ENCODE data around the gene MLLT1. TPM values are rescaled to one million over a fixed set of nuclear protein-coding genes. Genes with fewer than 3 reads are reported as not detected.

Gene MLLT1
- total and polyA plus RNA-seq, 10 of the 15 experiments (the other 5 are each of a cell fraction or from before 2014, with no cell fraction given), result 0.16 to 61.1 (median 8.5) TPM

GRCh38 chr19:6199240-6199994 is 80.4 kb downstream of the MLLT1 start (continued):
- TF ChIP-seq PRDM15 (CRISPR knock-in tag; IDR thresholded peaks at IDR 0.05) (no peak; the same call in 1 of the 2 replicates), E2F4 (IDR thresholded peaks at IDR 0.05; ENCODE audit: low read depth, low read length) (peak; percentile 92), GATAD2B (conservative IDR thresholded peaks at IDR 0.05; ENCODE audit: low read depth) (peak; percentile 73), CHD2 (IDR thresholded peaks at IDR 0.05; ENCODE audit: borderline replicate concordance, low read depth, low read length) (no peak), IRF4 (IDR thresholded peaks at IDR 0.05; ENCODE audit: low read depth, low read length) (no peak), POLR2A (IDR thresholded peaks at IDR 0.05; ENCODE audit: low read depth, low read length) (peak; percentile 92), BCLAF1 (IDR thresholded peaks at IDR 0.05) (no peak), PAX5 (IDR thresholded peaks at IDR 0.05; ENCODE audit: borderline replicate concordance, low read depth, low read length) (peak; percentile 29; the same call in 1 of the 2 replicates), MAX (IDR thresholded peaks at IDR 0.05; ENCODE audit: low read depth, low read length) (peak; percentile 55; the same call in 1 of the 2 replicates), IKZF1 (conservative IDR thresholded peaks at IDR 0.05) (peak; percentile 100), TCF3 (IDR thresholded peaks at IDR 0.05; ENCODE audit: borderline replicate concordance, insufficient read depth, low read depth, low read length) (peak; percentile 49; the same call in 1 of the 2 replicates), RB1 (IDR thresholded peaks at IDR 0.05; ENCODE audit: borderline replicate concordance) (peak; percentile 56; the same call in 1 of the 2 replicates), MXI1 (IDR thresholded peaks at IDR 0.05; ENCODE audit: low read depth, low read length) (peak; percentile 54), HCFC1 (IDR thresholded peaks at IDR 0.05; ENCODE audit: low read length) (peak; percentile 54), SUPT20H (IDR thresholded peaks at IDR 0.05; ENCODE audit: borderline replicate concordance, control insufficient read depth, low read depth, low read length) (no peak)
- TF ChIP-seq, protein P1, sequence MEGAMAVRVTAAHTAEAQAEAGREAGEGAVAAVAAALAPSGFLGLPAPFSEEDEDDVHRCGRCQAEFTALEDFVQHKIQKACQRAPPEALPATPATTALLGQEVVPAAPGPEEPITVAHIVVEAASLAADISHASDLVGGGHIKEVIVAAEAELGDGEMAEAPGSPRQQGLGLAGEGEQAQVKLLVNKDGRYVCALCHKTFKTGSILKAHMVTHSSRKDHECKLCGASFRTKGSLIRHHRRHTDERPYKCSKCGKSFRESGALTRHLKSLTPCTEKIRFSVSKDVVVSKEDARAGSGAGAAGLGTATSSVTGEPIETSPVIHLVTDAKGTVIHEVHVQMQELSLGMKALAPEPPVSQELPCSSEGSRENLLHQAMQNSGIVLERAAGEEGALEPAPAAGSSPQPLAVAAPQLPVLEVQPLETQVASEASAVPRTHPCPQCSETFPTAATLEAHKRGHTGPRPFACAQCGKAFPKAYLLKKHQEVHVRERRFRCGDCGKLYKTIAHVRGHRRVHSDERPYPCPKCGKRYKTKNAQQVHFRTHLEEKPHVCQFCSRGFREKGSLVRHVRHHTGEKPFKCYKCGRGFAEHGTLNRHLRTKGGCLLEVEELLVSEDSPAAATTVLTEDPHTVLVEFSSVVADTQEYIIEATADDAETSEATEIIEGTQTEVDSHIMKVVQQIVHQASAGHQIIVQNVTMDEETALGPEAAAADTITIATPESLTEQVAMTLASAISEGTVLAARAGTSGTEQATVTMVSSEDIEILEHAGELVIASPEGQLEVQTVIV (IDR thresholded peaks at IDR 0.05; ENCODE audit: borderline replicate concordance, partially characterized antibody), result peak; percentile 39
- TF ChIP-seq, protein P2, sequence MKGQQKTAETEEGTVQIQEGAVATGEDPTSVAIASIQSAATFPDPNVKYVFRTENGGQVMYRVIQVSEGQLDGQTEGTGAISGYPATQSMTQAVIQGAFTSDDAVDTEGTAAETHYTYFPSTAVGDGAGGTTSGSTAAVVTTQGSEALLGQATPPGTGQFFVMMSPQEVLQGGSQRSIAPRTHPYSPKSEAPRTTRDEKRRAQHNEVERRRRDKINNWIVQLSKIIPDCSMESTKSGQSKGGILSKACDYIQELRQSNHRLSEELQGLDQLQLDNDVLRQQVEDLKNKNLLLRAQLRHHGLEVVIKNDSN (IDR thresholded peaks at IDR 0.05; ENCODE audit: borderline replicate concordance, extremely low read length, insufficient read depth, low read depth, low read length), result no peak
